Peyer's patch (tissue), 4 donors: ENCODE measurements around the gene HDHD2.

ENCODE experiments used
- POLR2A ChIP-seq, 2 donors: fragments of 450-650 bp; IDR thresholded peaks; one replicate each; pipeline ENCODE4 v1.5.1; 2017; ENCODE audit warnings: antibody characterized with exemption in 2 of 2, mild to moderate bottlenecking in 2 of 2, moderate library complexity in 2 of 2
- TF ChIP-seq, protein P1 (sequence below), 6 experiments: fragments of 450-650 bp in 4 of 6; fragments of 200-600 bp in 2 of 6; sonication (generic) in 1 of 6; IDR thresholded peaks; one replicate each; pipeline ENCODE4 v1.5.1; 2017 to 2019; ENCODE audit warnings: antibody characterized with exemption in 6 of 6, mild to moderate bottlenecking in 3 of 6, moderate library complexity in 1 of 6

DNA sequence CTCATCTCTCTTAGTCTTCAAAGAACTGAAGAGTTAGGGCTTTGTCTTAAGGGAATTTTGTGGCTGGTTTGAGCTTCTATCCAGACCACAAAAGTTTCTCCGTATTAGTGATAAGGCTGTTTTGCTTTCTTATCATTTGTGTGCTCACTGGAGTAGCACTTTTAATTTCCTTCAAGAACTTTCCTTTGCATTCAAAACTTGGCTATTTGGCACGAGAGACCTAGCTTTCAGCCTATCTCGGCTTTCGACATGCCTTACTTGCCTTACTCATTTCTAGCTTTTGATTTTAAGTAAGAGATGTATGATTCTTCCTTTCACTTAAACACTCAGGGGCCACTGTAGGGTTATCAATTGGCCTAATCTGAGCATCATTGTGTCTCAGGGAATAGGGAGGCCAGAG lies 29.9 kb downstream of the HDHD2 start:
- TF ChIP-seq, protein P1, sequence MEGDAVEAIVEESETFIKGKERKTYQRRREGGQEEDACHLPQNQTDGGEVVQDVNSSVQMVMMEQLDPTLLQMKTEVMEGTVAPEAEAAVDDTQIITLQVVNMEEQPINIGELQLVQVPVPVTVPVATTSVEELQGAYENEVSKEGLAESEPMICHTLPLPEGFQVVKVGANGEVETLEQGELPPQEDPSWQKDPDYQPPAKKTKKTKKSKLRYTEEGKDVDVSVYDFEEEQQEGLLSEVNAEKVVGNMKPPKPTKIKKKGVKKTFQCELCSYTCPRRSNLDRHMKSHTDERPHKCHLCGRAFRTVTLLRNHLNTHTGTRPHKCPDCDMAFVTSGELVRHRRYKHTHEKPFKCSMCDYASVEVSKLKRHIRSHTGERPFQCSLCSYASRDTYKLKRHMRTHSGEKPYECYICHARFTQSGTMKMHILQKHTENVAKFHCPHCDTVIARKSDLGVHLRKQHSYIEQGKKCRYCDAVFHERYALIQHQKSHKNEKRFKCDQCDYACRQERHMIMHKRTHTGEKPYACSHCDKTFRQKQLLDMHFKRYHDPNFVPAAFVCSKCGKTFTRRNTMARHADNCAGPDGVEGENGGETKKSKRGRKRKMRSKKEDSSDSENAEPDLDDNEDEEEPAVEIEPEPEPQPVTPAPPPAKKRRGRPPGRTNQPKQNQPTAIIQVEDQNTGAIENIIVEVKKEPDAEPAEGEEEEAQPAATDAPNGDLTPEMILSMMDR (IDR thresholded peaks at IDR 0.05), result no peak
- TF ChIP-seq POLR2A (IDR thresholded peaks at IDR 0.05), result no peak
